GM18511 (cell line): ENCODE measurements around the gene HSBP1L1.

Source experiments
- ATAC-seq: cut with Tn5 transposase; IDR thresholded peaks from one replicate; pipeline ENCODE4 v1.9.1; 2021; ENCODE audit warnings: mild to moderate bottlenecking, moderate library complexity; ENCODE audit not compliant: unreplicated experiment

Gene HSBP1L1

GRCh38 chr18:79928563-79928960 lies 35.9 kb upstream of the HSBP1L1 start:
- no peak for ATAC-seq

- ATAC-seq, result no peak
Measured at GRCh38 chr18:79930020-79930642, 34.3 kb upstream of the HSBP1L1 start.

GRCh38 chr18:79931475-79931874 lies 33.0 kb upstream of the HSBP1L1 start:
- ATAC-seq, result no peak

GRCh38 chr18:79932907-79933306 lies 31.5 kb upstream of the HSBP1L1 start:
- ATAC-seq, result no peak

- no peak for ATAC-seq
Measured at GRCh38 chr18:79933765-79934164, 30.7 kb upstream of the HSBP1L1 start.

GRCh38 chr18:79934311-79935097 lies 29.9 kb upstream of the HSBP1L1 start:
- ATAC-seq, result no peak

GRCh38 chr18:79935098-79935480 lies 29.4 kb upstream of the HSBP1L1 start:
- no peak for ATAC-seq

- no peak for ATAC-seq
Measured at GRCh38 chr18:79935499-79935898, 28.9 kb upstream of the HSBP1L1 start.

GRCh38 chr18:79935925-79936324 lies 28.5 kb upstream of the HSBP1L1 start:
- ATAC-seq, result no peak

- ATAC-seq, result no peak
Measured at GRCh38 chr18:79936641-79937040, 27.8 kb upstream of the HSBP1L1 start.

- no peak for ATAC-seq
Measured at GRCh38 chr18:79937103-79937860, 27.2 kb upstream of the HSBP1L1 start.

- ATAC-seq, result no peak
Measured at GRCh38 chr18:79938196-79938595, 26.2 kb upstream of the HSBP1L1 start.

- no peak for ATAC-seq
Measured at GRCh38 chr18:79939096-79939495, 25.3 kb upstream of the HSBP1L1 start.

- ATAC-seq, result no peak
Measured at GRCh38 chr18:79940126-79940813, 24.2 kb upstream of the HSBP1L1 start.

GRCh38 chr18:79940814-79941472 lies 23.5 kb upstream of the HSBP1L1 start:
- no peak for ATAC-seq

- no peak for ATAC-seq
Measured at GRCh38 chr18:79941473-79942119, 22.8 kb upstream of the HSBP1L1 start.

- no peak for ATAC-seq
Measured at GRCh38 chr18:79942211-79942610, 22.2 kb upstream of the HSBP1L1 start.

- ATAC-seq, result no peak
Measured at GRCh38 chr18:79942786-79943607, 21.4 kb upstream of the HSBP1L1 start.

- no peak for ATAC-seq
Measured at GRCh38 chr18:79943608-79944125, 20.8 kb upstream of the HSBP1L1 start.
